K562 (cell line): Measurements from ENCODE around the gene GRIK3. TPM values are rescaled to one million over a fixed set of nuclear protein-coding genes. Genes with fewer than 3 reads are reported as not detected.

Experiments used
- ATAC-seq: fragments of 200-7000 bp; cut with Tn5 transposase; 3 replicates; pipeline ENCODE4 v1.9.1; 2020; ENCODE audit warnings: moderate library complexity
- BruUV-seq: library from RNA; stranded (reverse); fragments of 400-500 nt; replicated peaks from 2 replicates; lab custom pipeline; 2021; lab: Mats Ljungman, UMichigan
- CTCF ChIA-PET: fragments of 300-600 bp; formaldehyde crosslinking; extraction: SDS; loops from one replicate; lab custom pipeline; 2021; ENCODE audit warnings: low intra/inter-chr PET ratio; lab: Yijun Ruan, JAX
- POLR2A ChIA-PET: fragments of 300-600, 350-650 bp; sonication (Branson Sonifier 250); formaldehyde crosslinking; extraction: SDS; loops from one replicate; lab custom pipeline; 2021; ENCODE audit warnings: antibody characterized with exemption, inconsistent platforms; lab: Yijun Ruan, JAX
- DNase-seq, 4 experiments: peaks; one replicate each; pipeline versions ENCODE4 v3.0.0 to v3.0.0-alpha.2; 2011 to 2018; ENCODE audit warnings: low spot score in 3 of 4, mixed read lengths in 3 of 4; ENCODE audit errors: extremely low read depth in 1 of 4
- FAIRE-seq: peaks from 2 replicates; lab custom pipeline; 2011; peaks lifted over from hg19 to GRCh38; lab: Jason Lieb, UNC
- H2AFZ ChIP-seq: 2 replicates; pipeline ENCODE4 v1.6.0; 2011; ENCODE audit warnings: low read depth, low read length, control low read depth, inconsistent platforms
- H3K27ac ChIP-seq: fragments of 200-600 bp; 3 replicates; pipeline ENCODE4 v1.8.0; 2011; ENCODE audit warnings: low read depth, mild to moderate bottlenecking, control low read depth, inconsistent platforms, low read length, moderate library complexity, mixed read lengths; ENCODE audit errors: extremely low read depth
- H3K27me3 ChIP-seq, 2 experiments: fragments of 300-600 bp in 1 of 2; 2 replicates in 1 of 2; 3 replicates in 1 of 2; pipeline versions ENCODE4 v1.6.0 to v1.8.0; 2011; ENCODE audit warnings: inconsistent platforms in 2 of 2, low read length in 2 of 2, mild to moderate bottlenecking in 1 of 2, mixed read lengths in 1 of 2, moderate library complexity in 1 of 2; ENCODE audit not compliant: control insufficient read depth in 2 of 2, insufficient read depth in 2 of 2
- H3K36me3 ChIP-seq: fragments of 300-600 bp; 3 replicates; pipeline ENCODE4 v1.8.0; 2011; ENCODE audit warnings: mild to moderate bottlenecking, low read length, inconsistent platforms; ENCODE audit not compliant: control insufficient read depth, insufficient read depth
- H3K4me1 ChIP-seq, 2 experiments: fragments of 200-600 bp in 1 of 2; replicated peaks in 1 of 2; 2 replicates in 1 of 2; 3 replicates in 1 of 2; pipeline versions ENCODE4 v1.5.1 to v1.8.0; 2011; ENCODE audit warnings: inconsistent platforms in 2 of 2, low read length in 2 of 2, mild to moderate bottlenecking in 1 of 2, mixed read lengths in 1 of 2, moderate library complexity in 1 of 2; ENCODE audit not compliant: control insufficient read depth in 2 of 2, insufficient read depth in 2 of 2
- H3K4me2 ChIP-seq: 2 replicates; pipeline ENCODE4 v1.6.1; 2011; ENCODE audit warnings: low read length, control low read depth, inconsistent platforms, mixed read lengths; ENCODE audit not compliant: insufficient read depth
- H3K4me3 ChIP-seq: fragments of 200-600 bp; sonication (generic), shearing (Covaris generic); 2 replicates; pipeline ENCODE4 v1.5.1; 2016; ENCODE audit warnings: control low read depth, inconsistent platforms
- H3K79me2 ChIP-seq: fragments of 200-600 bp; 3 replicates; pipeline ENCODE4 v1.8.0; 2011; ENCODE audit warnings: low read length, inconsistent platforms; ENCODE audit not compliant: control insufficient read depth, insufficient read depth
- H3K9ac ChIP-seq, 2 experiments: 2 replicates each; pipeline versions ENCODE4 v1.6.0 to v1.6.1; 2011; ENCODE audit warnings: low read depth in 2 of 2, low read length in 2 of 2, control low read depth in 1 of 2, inconsistent platforms in 1 of 2, mild to moderate bottlenecking in 1 of 2, mixed read lengths in 1 of 2; ENCODE audit not compliant: insufficient read depth in 1 of 2
- H3K9me1 ChIP-seq: one replicate; pipeline ENCODE4 v1.6.0; 2011; ENCODE audit warnings: inconsistent platforms, mild to moderate bottlenecking, low read length, moderate library complexity; ENCODE audit not compliant: control insufficient read depth, insufficient read depth
- H3K9me3 ChIP-seq: replicated peaks from 2 replicates; pipeline ENCODE4 v1.5.1; 2011; ENCODE audit warnings: low read depth, low read length, inconsistent platforms; ENCODE audit not compliant: control insufficient read depth, insufficient read depth
- H4K20me1 ChIP-seq: replicated peaks from 2 replicates; pipeline ENCODE4 v1.6.1; 2011; ENCODE audit warnings: low read length, inconsistent platforms, mixed read lengths; ENCODE audit not compliant: control insufficient read depth, insufficient read depth
- ARID1B ChIP-seq: fragments of 450-650 bp; IDR thresholded peaks from 2 replicates; pipeline ENCODE4 v1.6.1; 2016; ENCODE audit warnings: antibody characterized with exemption, mild to moderate bottlenecking, inconsistent platforms
- BCOR ChIP-seq: fragments of 450-650 bp; IDR thresholded peaks from 2 replicates; pipeline ENCODE4 v1.6.1; 2016
- EZH2 ChIP-seq: IDR thresholded peaks from 2 replicates; pipeline ENCODE4 v1.6.1; 2012; ENCODE audit warnings: low read depth, mild to moderate bottlenecking, inconsistent platforms, low read length, borderline replicate concordance
- FIP1L1 ChIP-seq: fragments of 200-400 bp; formaldehyde crosslinking; IDR thresholded peaks from 2 replicates; pipeline ENCODE4 v1.6.1; 2018; ENCODE audit warnings: mild to moderate bottlenecking, low read depth, low read length; ENCODE audit not compliant: poor library complexity, severe bottlenecking
- ILK ChIP-seq: fragments of 450-650 bp; IDR thresholded peaks from 2 replicates; pipeline ENCODE4 v1.6.1; 2016; ENCODE audit warnings: missing genetic modification characterization, low read depth, mild to moderate bottlenecking, missing compliant biosample characterization, moderate library complexity, borderline replicate concordance
- JUNB ChIP-seq: fragments of 450-650 bp; formaldehyde crosslinking; conservative IDR thresholded peaks from 2 replicates; pipeline ENCODE4 v1.4.0; 2020; ENCODE audit warnings: mild to moderate bottlenecking
- SIN3A ChIP-seq, 2 experiments: fragments of 150-350 bp in 1 of 2; IDR thresholded peaks; 2 replicates each; pipeline ENCODE4 v1.6.1; 2011 to 2016; ENCODE audit warnings: borderline replicate concordance in 2 of 2, low read depth in 2 of 2, low read length in 2 of 2, mild to moderate bottlenecking in 2 of 2, moderate library complexity in 2 of 2; ENCODE audit not compliant: control insufficient read depth in 1 of 2
- SNIP1 ChIP-seq: fragments of 450-650 bp; IDR thresholded peaks from 2 replicates; pipeline ENCODE4 v1.7.1; 2017; ENCODE audit warnings: low read depth, mild to moderate bottlenecking
- WHSC1 ChIP-seq: IDR thresholded peaks from one replicate; pipeline ENCODE4 v1.6.1; 2012; ENCODE audit warnings: low read length, control low read depth, inconsistent platforms
- ZFP1 ChIP-seq: fragments of 450-650 bp; formaldehyde crosslinking; IDR thresholded peaks from 2 replicates; pipeline ENCODE4 v1.4.0; 2020; ENCODE audit warnings: mild to moderate bottlenecking, mixed read lengths
- ZFP91 ChIP-seq: sonication (generic); formaldehyde crosslinking; IDR thresholded peaks from 2 replicates; pipeline ENCODE4 v1.8.0; 2022; ENCODE audit warnings: mild to moderate bottlenecking, missing genetic modification reagents
- ZNF124 ChIP-seq: sonication (generic); formaldehyde crosslinking; IDR thresholded peaks from 2 replicates; pipeline ENCODE4 v1.8.1; 2022; ENCODE audit warnings: missing genetic modification reagents
- ZNF316 ChIP-seq: fragments of 450-650 bp; IDR thresholded peaks from 2 replicates; pipeline ENCODE4 v1.6.1; 2016
- WGBS: fragments of 100-300 bp; shearing (Covaris generic); methylation state at CpG from one replicate; pipeline ENCODE4 v1.1.6; 2016; ENCODE audit warnings: low coverage, mixed read lengths; ENCODE audit not compliant: insufficient coverage; ENCODE audit errors: missing lambda C conversion rate; 5-methylcytosine and 5-hydroxymethylcytosine counted together
- in situ Hi-C: fragments of 300-500 bp; cut with MboI; formaldehyde crosslinking; loops from 4 replicates; pipeline ENCODE4 v1.15.0; 2018; ENCODE audit warnings: inconsistent platforms, mixed read lengths
- intact Hi-C: fragments of 100-400 bp; cut with micrococcal nuclease; formaldehyde crosslinking; loops from 2 replicates; pipeline ENCODE4 v1.14.2; 2022
- polyA plus RNA-seq, 8 experiments: library from polyadenylated mRNA; depleted of rRNA in 4 of 8; stranded (reverse) in 5 of 8; unstranded in 3 of 8; fragments of >200 nt; fragmentation: Nextera tagmentation in 2 of 8; fragmentation: Illumina TruSeq in 1 of 8; extraction: Ambion mirVana in 2 of 8; extraction: Trizol in 1 of 8; gene quantifications; 2 replicates each; pipeline versions ENCODE4 v1.2.1 to v1.2.3, GENCODE V29; 2011 to 2014; ENCODE audit warnings: inconsistent platforms in 1 of 8, missing spikeins in 1 of 8
- total RNA-seq, 7 experiments: library from RNA; depleted of rRNA in 6 of 7; stranded (reverse); fragments of >200 nt in 6 of 7; fragmentation: Illumina TruSeq in 2 of 7; extraction: Trizol in 2 of 7; gene quantifications; 2 replicates each; pipeline versions ENCODE4 v1.2.1 to v1.2.3, GENCODE V29; 2011 to 2021; ENCODE audit warnings: low replicate concordance in 1 of 7
- TF ChIP-seq, protein P1 (sequence below), 2 experiments: fragments of 250-450 bp in 1 of 2; fragments of 450-650 bp in 1 of 2; sonication (Bioruptor Pico) in 1 of 2; IDR thresholded peaks; 2 replicates each; pipeline versions ENCODE4 v1.6.1 to v1.8.0; 2016 to 2021; ENCODE audit warnings: mild to moderate bottlenecking in 2 of 2, moderate library complexity in 2 of 2, missing compliant biosample characterization in 1 of 2, missing genetic modification characterization in 1 of 2
- TF ChIP-seq, protein P2 (sequence below): fragments of 250-450 bp; sonication (Bioruptor Pico); IDR thresholded peaks from 2 replicates; pipeline ENCODE4 v1.4.0; 2020; ENCODE audit warnings: mild to moderate bottlenecking

Gene GRIK3
- total and polyA plus RNA-seq, 9 of the 15 experiments (the other 6 are each of a cell fraction or from before 2014, with no cell fraction given) = not detected

GRCh38 chr1:36753451-36753850 is 280.9 kb downstream of the GRIK3 start:
- no peaks in the 10 kb centered on the region for H3K4me1 ChIP-seq
- no peaks in the 10 kb centered on the region for H3K36me3 ChIP-seq
- H3K9me3 ChIP-seq = no peaks in the 10 kb centered on the region
- H3K27me3 ChIP-seq = peaks cover 3 to 18% of the 10 kb centered on the region in 2 experiments; a peak in 3 of 5 replicates
- POLR2A ChIA-PET = interaction anchor here (1.2 to 2.1 kb wide), 2 partner anchors 10 to 17 kb away, joined by 3 to 5 read pairs; no protein-coding TSS in a partner anchor
- no peak overlapping the region for H3K4me2 ChIP-seq
- H3K9me1 ChIP-seq = no peaks in the 10 kb centered on the region
- no peak for FAIRE-seq
- TF ChIP-seq SNIP1 (no peak), SIN3A (IDR thresholded peaks at IDR 0.05; ENCODE audit: borderline replicate concordance in 2 of 2, control insufficient read depth in 1 of 2, low read depth in 2 of 2, low read length in 2 of 2) (no peak), BCOR (no peak), WHSC1 (no peak), FIP1L1 (no peak), ZFP1 (CRISPR knock-in tag) (no peak), ZNF316 (no peak), EZH2 (no peak), ILK (tag) (no peak), ZFP91 (CRISPR knock-in tag) (no peak), JUNB (CRISPR knock-in tag) (no peak), ZNF124 (CRISPR knock-in tag) (no peak), ARID1B (no peak)
- TF ChIP-seq, protein P1, sequence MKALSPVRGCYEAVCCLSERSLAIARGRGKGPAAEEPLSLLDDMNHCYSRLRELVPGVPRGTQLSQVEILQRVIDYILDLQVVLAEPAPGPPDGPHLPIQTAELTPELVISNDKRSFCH (CRISPR knock-in tag; IDR thresholded peaks at IDR 0.05) = no peak
- TF ChIP-seq, protein P1 (tag; IDR thresholded peaks at IDR 0.05) = no peak
- TF ChIP-seq, protein P2, sequence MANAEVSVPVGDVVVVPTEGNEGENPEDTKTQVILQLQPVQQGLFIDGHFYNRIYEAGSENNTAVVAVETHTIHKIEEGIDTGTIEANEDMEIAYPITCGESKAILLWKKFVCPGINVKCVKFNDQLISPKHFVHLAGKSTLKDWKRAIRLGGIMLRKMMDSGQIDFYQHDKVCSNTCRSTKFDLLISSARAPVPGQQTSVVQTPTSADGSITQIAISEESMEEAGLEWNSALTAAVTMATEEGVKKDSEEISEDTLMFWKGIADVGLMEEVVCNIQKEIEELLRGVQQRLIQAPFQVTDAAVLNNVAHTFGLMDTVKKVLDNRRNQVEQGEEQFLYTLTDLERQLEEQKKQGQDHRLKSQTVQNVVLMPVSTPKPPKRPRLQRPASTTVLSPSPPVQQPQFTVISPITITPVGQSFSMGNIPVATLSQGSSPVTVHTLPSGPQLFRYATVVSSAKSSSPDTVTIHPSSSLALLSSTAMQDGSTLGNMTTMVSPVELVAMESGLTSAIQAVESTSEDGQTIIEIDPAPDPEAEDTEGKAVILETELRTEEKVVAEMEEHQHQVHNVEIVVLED (CRISPR knock-in tag) = no peak
- CTCF ChIA-PET = no interaction called here
- H3K4me3 ChIP-seq = no peak overlapping the region
- no TSS peak for BruUV-seq
- no peak overlapping the region for H3K27ac ChIP-seq
- no peak overlapping the region for H3K9ac ChIP-seq
- intact Hi-C loops (no loop called here), in situ Hi-C loops (no loop called here)
- DNase-seq = no peak
- no peak overlapping the region for H2AFZ ChIP-seq
- no peaks in the 10 kb centered on the region for H4K20me1 ChIP-seq
- no peaks in the 10 kb centered on the region for H3K79me2 ChIP-seq
- ATAC-seq = no peak
- WGBS = 0% methylated on average over 7 of the region's 7 CpGs
